ENCODE results near the gene FASTK.
"Not testable (repeated sequence)": the region's sequence is repeated elsewhere in the genome, so short reads cannot be mapped to it uniquely, and the experiment has no call there.

Gene FASTK

GRCh38 chr7:151034312-151035025, 46.1 kb downstream of the FASTK start:
- DNase-seq (ENCODE audit: low read depth): no peak
- no peak for TF ChIP-seq CTCF (conservative IDR thresholded peaks at IDR 0.05; ENCODE audit: control insufficient read depth, insufficient read depth, low read depth, low read length)
- no peak overlapping the region for H3K4me3 ChIP-seq (ENCODE audit: control insufficient read depth, low read depth, low read length)

GRCh38 chr7:151033864-151034249, 46.8 kb downstream of the FASTK start:
- H3K4me3 ChIP-seq (ENCODE audit: control insufficient read depth, low read depth, low read length): no peak overlapping the region
- no peak for DNase-seq (ENCODE audit: low read depth)
- TF ChIP-seq CTCF (conservative IDR thresholded peaks at IDR 0.05; ENCODE audit: control insufficient read depth, insufficient read depth, low read depth, low read length): no peak

- DNase-seq (ENCODE audit: low read depth): no peak
Measured at GRCh38 chr7:151032936-151033863, 47.4 kb downstream of the FASTK start.

GRCh38 chr7:151031011-151031410, 49.6 kb downstream of the FASTK start:
- no peak for TF ChIP-seq CTCF (conservative IDR thresholded peaks at IDR 0.05; ENCODE audit: control insufficient read depth, insufficient read depth, low read depth, low read length)
- no peak for DNase-seq (ENCODE audit: low read depth)
- H3K4me3 ChIP-seq (ENCODE audit: control insufficient read depth, low read depth, low read length): no peak overlapping the region

More at GRCh38 chr7:151032936-151033863, 47.4 kb downstream of the FASTK start:
- no peak for TF ChIP-seq CTCF (conservative IDR thresholded peaks at IDR 0.05; ENCODE audit: control insufficient read depth, insufficient read depth, low read depth, low read length)
- H3K4me3 ChIP-seq (ENCODE audit: control insufficient read depth, low read depth, low read length): no peak overlapping the region

- DNase-seq (ENCODE audit: low read depth): no peak
- TF ChIP-seq CTCF (conservative IDR thresholded peaks at IDR 0.05; ENCODE audit: control insufficient read depth, insufficient read depth, low read depth, low read length): no peak
- peak overlapping the region; percentile 87 for H3K4me3 ChIP-seq (ENCODE audit: control insufficient read depth, low read depth, low read length)
Measured at GRCh38 chr7:151028948-151029501, 51.6 kb downstream of the FASTK start.

- DNase-seq (ENCODE audit: low read depth): peak; percentile 98
- peak; percentile 21 for TF ChIP-seq CTCF (conservative IDR thresholded peaks at IDR 0.05; ENCODE audit: control insufficient read depth, insufficient read depth, low read depth, low read length)
- peak within 1 kb of the TSS; percentile 87 for H3K4me3 ChIP-seq (ENCODE audit: control insufficient read depth, low read depth, low read length)
Measured at GRCh38 chr7:151028131-151028947, 52.3 kb downstream of the FASTK start, which contains the start of gene ABCB8. Gene ABCB8, plus strand, starts transcription at chr7:151028450. Its CDS starts 66 bp downstream, at chr7:151028516.

- H3K4me3 ChIP-seq (ENCODE audit: control insufficient read depth, low read depth, low read length): peak overlapping the region; percentile 87
- not testable (repeated sequence) for DNase-seq (ENCODE audit: low read depth)
Measured at GRCh38 chr7:151027728-151028130, 52.9 kb downstream of the FASTK start.

- not testable (repeated sequence) for DNase-seq (ENCODE audit: low read depth); H3K4me3 ChIP-seq (ENCODE audit: control insufficient read depth, low read depth, low read length)
Measured at GRCh38 chr7:151026771-151027727, 53.6 kb downstream of the FASTK start.

Data from fibroblast of mammary gland (primary cell).